ENCODE data around the gene APBA2. TPM values are rescaled to one million over a fixed set of nuclear protein-coding genes. Genes with fewer than 3 reads are reported as not detected.

APBA2 gene
- total RNA-seq, 4 donors from 2014 or later: 1.6 to 8.2 (median 2.5) TPM

DNA sequence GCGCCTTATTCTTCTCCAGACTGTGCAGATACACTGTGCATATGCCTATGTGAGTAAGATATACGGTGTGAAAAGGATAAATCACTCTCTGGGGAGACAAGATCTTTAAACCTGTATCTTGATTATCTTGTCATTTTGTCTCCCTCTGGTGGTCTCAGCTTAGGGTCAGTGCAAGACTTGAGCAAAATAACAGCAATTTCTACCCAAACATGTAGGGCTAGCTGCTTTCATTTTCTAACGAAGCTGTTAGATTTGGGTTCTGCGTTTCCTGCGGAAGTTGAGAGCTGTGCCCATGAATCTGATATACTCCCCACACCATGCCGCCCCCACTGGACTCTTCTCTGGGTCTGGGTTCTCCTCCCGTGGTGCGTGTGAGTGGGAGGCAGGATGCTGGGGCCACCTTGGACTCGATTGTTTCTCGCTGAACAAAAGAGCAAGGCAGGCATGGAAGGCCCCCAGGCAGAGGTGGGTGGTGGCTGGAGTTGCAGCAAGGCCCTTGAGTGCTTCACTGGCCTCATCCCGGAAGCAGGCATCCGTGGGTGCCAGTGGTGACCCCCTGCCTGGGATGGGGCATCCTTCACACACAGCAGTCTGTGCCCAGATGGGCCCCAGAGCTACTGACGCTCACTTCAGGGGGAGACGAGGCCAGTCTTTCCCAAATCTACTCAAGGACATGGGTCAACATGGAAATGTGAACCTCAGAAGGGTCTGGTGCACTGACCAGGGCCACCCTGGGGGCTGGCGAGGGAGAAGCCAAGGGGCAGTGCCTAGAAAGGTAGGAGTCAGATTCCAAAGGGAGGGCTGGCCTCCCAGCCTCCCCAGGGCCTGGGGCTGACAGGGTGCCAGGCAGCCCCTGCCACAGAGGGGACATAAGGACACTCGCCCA lies 204.2 kb downstream of the APBA2 start:
- Histone ChIP-seq H3K4me3 (no peak overlapping the region), H3K4me1 (no peaks in the 10 kb centered on the region), H3K27me3 (no peaks in the 10 kb centered on the region), H3K9me3 (no peaks in the 10 kb centered on the region), H3K36me3 (no peaks in the 10 kb centered on the region), H3K27ac (no peak overlapping the region)
- in situ Hi-C loops (cut with MboI; ENCODE audit: low pct_ligation_motif_present in 1 of 4, low pct_unique_long_range_greater_than_20kb in 1 of 4, low sequenced_read_pairs in 3 of 4): no loop called here
- intact Hi-C loops (cut with DNase I; ENCODE audit: low total_unique reads): no loop called here
- DNase-seq: no peak
- 69 to 78% methylated on average over 5 to 15 of the region's 16 CpGs for WGBS, 2 donors (ENCODE audit: low coverage in 1 of 2)
- TF ChIP-seq, protein P1, sequence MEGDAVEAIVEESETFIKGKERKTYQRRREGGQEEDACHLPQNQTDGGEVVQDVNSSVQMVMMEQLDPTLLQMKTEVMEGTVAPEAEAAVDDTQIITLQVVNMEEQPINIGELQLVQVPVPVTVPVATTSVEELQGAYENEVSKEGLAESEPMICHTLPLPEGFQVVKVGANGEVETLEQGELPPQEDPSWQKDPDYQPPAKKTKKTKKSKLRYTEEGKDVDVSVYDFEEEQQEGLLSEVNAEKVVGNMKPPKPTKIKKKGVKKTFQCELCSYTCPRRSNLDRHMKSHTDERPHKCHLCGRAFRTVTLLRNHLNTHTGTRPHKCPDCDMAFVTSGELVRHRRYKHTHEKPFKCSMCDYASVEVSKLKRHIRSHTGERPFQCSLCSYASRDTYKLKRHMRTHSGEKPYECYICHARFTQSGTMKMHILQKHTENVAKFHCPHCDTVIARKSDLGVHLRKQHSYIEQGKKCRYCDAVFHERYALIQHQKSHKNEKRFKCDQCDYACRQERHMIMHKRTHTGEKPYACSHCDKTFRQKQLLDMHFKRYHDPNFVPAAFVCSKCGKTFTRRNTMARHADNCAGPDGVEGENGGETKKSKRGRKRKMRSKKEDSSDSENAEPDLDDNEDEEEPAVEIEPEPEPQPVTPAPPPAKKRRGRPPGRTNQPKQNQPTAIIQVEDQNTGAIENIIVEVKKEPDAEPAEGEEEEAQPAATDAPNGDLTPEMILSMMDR (IDR thresholded peaks at IDR 0.05): no peak
- no peak for TF ChIP-seq EP300 (IDR thresholded peaks at IDR 0.05; ENCODE audit: low read depth)
- no peak for TF ChIP-seq POLR2A (IDR thresholded peaks at IDR 0.05)
- no peak for TF ChIP-seq POLR2AphosphoS5 (IDR thresholded peaks at IDR 0.05)

DNA sequence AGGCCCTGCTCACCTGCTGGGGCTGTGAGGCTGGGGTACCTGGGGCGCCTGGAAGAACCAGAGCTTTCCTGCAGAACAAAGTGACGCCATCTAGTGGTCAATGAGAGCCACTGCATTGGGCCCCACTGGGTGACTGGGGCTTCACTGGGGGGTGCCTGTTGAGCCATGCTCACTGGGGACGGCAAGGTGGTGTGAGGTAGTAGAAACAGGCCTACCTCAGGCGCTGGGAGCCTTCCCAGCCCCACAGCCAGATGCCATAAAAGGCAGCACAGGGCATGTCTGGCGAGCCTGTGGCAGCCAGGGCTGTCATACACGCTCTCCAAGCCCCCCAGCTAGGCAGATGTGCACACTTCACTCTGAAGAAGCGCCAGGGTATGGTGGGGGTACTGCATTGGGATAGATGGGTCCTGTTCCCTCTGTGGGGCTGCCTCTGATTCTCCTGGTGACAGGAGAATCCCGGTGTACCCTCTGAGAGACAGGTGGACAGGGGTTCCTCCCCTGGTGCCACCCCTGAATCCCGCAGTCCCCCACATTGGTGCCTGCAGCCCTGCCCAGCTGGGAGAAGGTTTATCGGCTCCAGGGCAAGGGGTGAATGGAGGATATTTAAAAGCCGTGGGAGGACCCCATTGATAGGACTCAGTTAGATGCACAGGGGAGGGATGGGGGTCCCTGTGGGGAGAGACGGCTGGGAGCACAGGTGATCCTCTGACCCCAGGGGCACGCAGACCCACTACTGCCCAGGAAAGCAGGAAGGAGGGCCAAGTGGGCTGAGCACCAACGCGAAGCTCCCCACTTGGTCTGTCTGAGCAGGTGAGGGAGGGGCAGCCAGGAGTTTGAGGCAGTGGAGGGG lies 205.1 kb downstream of the APBA2 start:
- no peaks in the 10 kb centered on the region for H3K9me3 ChIP-seq
- no peak for DNase-seq
- no peaks in the 10 kb centered on the region for H3K4me1 ChIP-seq
- intact Hi-C loops (cut with DNase I; ENCODE audit: low total_unique reads) (no loop called here), in situ Hi-C loops (cut with MboI; ENCODE audit: low pct_ligation_motif_present in 1 of 4, low pct_unique_long_range_greater_than_20kb in 1 of 4, low sequenced_read_pairs in 3 of 4) (no loop called here)
- no peak overlapping the region for H3K27ac ChIP-seq
- H3K36me3 ChIP-seq: no peaks in the 10 kb centered on the region
- TF ChIP-seq, protein P1 (IDR thresholded peaks at IDR 0.05): peak; percentile 16 to 59 (median 47)
- no peak for TF ChIP-seq POLR2A (IDR thresholded peaks at IDR 0.05)
- no peaks in the 10 kb centered on the region for H3K27me3 ChIP-seq
- WGBS, 2 donors (ENCODE audit: low coverage in 1 of 2): 60 to 82% methylated on average over 2 to 13 of the region's 15 CpGs
- no peak overlapping the region for H3K4me3 ChIP-seq

DNA sequence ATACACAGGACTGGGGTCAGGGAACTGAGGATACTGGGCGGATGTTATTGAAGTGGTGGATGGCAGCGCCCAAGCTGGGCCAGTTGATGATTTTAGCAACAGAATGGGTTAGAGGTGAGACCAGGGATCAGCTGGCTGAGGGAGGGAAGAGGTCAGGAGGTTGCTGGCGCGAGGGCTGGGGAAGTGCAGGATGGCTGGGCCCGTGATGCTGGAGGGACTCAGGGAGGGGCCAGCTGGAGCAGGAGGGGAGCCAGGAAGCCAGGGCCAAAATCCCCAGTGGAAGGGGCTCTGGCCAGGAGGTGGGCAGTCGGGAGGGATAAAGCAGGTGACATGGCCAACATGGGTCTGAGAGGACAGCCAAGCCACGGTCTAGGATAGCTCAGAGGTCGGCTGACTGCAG lies 205.9 kb downstream of the APBA2 start:
- WGBS, 2 donors (ENCODE audit: low coverage in 1 of 2): 79 to 90% methylated on average over 2 to 8 of the region's 8 CpGs

DNA sequence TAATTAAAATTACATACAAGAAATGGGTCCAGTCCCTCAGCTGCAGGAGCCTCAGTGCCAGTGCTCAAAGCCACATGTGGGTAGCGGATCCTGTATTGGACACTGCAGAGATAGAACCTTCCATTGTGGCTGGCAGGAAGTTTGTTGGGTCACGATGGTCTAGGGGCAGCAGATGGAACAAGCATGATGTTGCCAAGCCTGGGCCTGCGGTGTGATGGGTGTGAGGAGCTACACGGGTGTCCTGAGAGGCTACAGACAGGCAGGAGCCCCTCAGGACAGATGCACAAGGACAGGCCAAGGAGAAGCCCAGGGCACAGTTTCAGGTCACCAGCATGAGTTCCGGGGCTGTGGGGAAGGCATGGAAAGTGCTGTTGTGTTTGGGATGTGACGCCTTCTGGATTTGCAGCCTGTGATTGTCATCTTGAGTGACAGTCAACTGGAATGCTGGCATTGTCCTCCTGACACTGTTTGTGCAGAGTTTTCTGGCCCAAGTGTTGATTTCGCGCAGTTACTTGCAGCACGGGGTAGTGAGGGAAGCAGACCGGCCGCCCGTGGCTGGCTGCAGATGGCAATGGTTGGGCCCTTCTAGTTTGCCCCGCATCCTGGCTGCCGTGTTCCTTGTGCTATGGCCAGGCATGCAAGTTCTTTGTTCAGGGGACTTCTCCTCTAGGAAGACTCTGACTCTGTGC lies 206.7 kb downstream of the APBA2 start:
- TF ChIP-seq EP300 (IDR thresholded peaks at IDR 0.05; ENCODE audit: low read depth) (no peak), POLR2A (IDR thresholded peaks at IDR 0.05) (no peak), POLR2AphosphoS5 (IDR thresholded peaks at IDR 0.05) (no peak)
- TF ChIP-seq, protein P1 (IDR thresholded peaks at IDR 0.05): no peak
- H3K36me3 ChIP-seq: no peaks in the 10 kb centered on the region
- no peak overlapping the region for H3K4me3 ChIP-seq
- H3K27me3 ChIP-seq: no peaks in the 10 kb centered on the region
- H3K4me1 ChIP-seq: no peaks in the 10 kb centered on the region
- in situ Hi-C loops (cut with MboI; ENCODE audit: low pct_ligation_motif_present in 1 of 4, low pct_unique_long_range_greater_than_20kb in 1 of 4, low sequenced_read_pairs in 3 of 4) (no loop called here), intact Hi-C loops (cut with DNase I; ENCODE audit: low total_unique reads) (no loop called here)
- DNase-seq: no peak
- no peaks in the 10 kb centered on the region for H3K9me3 ChIP-seq
- WGBS, 2 donors (ENCODE audit: low coverage in 1 of 2): 93% methylated on average over 14 of the region's 14 CpGs; no CpG with 5 or more reads in 1 of the 2 donors
- H3K27ac ChIP-seq: no peak overlapping the region

More for the DNA sequence above, 205.9 kb downstream of the APBA2 start:
- H3K36me3 ChIP-seq: no peaks in the 10 kb centered on the region
- DNase-seq: no peak
- no peak overlapping the region for H3K4me3 ChIP-seq
- TF ChIP-seq POLR2AphosphoS5 (IDR thresholded peaks at IDR 0.05): no peak
- no peaks in the 10 kb centered on the region for H3K9me3 ChIP-seq
- in situ Hi-C loops (cut with MboI; ENCODE audit: low pct_ligation_motif_present in 1 of 4, low pct_unique_long_range_greater_than_20kb in 1 of 4, low sequenced_read_pairs in 3 of 4): no loop called here
- no peaks in the 10 kb centered on the region for H3K27me3 ChIP-seq
- no peaks in the 10 kb centered on the region for H3K4me1 ChIP-seq
- H3K27ac ChIP-seq: no peak overlapping the region
- intact Hi-C loops (cut with DNase I; ENCODE audit: low total_unique reads): no loop called here

All from transverse colon (tissue), 4 donors.